Lower leg skin (tissue), 4 donors: ENCODE data around the gene ZCCHC10. TPM values are rescaled to one million over a fixed set of nuclear protein-coding genes. Genes with fewer than 3 reads are reported as not detected.

Experiments used
- DNase-seq, 2 donors: peaks; one replicate each; pipeline ENCODE4 v3.0.0-alpha.2; 2019; ENCODE audit warnings: low spot score in 2 of 2
- H3K4me3 ChIP-seq: fragments of 200-600 bp; sonication (generic); 2 replicates; pipeline ENCODE4 v1.5.1; 2017; ENCODE audit warnings: mild to moderate bottlenecking, low read depth; ENCODE audit not compliant: poor library complexity, severe bottlenecking
- POLR2A ChIP-seq, 2 donors: fragments of 450-650 bp; IDR thresholded peaks; one replicate each; pipeline ENCODE4 v1.6.1; 2016 to 2017; ENCODE audit warnings: antibody characterized with exemption in 2 of 2, mild to moderate bottlenecking in 1 of 2, moderate library complexity in 1 of 2
- WGBS, 2 donors: methylation state at CpG; one replicate each; pipeline ENCODE4 v1.1.5; 2018; 5-methylcytosine and 5-hydroxymethylcytosine counted together
- intact Hi-C: fragments of 100-400 bp; cut with DNase I; formaldehyde crosslinking; loops from one replicate; pipeline ENCODE4 v1.15.0; 2023; ENCODE audit warnings: low total_unique reads
- total RNA-seq, 4 donors: library from RNA; depleted of rRNA; stranded (reverse); fragments of >200 nt; gene quantifications; one replicate each; pipeline ENCODE4 v1.1.0, GENCODE V29; 2016
- TF ChIP-seq, protein P1 (sequence below), 3 donors: fragments of 450-650 bp; IDR thresholded peaks; one replicate each; pipeline ENCODE4 v1.5.1; 2016; ENCODE audit warnings: antibody characterized with exemption in 3 of 3, mild to moderate bottlenecking in 3 of 3, moderate library complexity in 2 of 3

The ZCCHC10 gene
- total RNA-seq, 4 donors from 2014 or later = 5.9 to 11.9 (median 6.9) TPM

DNA sequence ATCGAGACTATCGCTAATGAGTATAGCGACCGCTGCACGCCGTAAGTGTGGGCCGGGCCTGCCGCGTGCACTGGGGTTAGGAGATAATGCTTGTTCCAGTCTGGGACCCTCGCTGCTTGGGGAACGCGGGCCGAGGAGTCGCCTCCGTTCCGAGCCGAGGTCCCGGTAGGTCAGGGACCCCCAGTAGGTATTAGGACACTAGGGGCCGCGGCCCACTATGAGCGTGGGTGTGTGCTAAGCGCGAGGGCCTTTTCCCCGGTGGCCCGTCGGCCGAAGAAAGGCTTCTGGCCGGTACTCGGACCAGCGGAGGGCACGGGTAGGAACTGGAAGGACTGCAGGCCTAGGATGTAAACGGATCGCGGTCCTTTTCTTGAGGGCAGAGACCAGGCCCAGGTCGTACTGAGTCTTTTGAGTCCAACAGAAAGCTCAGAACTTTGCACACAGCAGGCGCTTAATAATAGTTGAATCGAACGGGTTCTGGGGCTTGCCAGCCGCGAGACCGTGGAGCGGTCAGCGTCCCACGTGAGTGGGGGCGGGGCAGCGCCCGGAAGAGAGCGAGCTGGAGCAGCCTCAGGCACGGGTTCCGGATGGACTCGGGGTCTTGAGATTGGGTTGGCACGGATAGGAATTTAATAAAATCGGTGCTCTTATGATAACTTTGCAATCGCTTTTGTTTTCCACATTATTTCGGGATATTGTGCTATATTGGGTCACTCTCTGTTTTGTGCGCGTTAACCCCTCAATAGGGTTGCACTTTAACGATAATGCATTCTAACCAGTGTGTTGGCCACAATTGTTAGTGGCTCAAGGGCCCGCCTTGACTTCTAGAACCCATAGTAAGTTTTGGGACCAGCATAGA is 26.2 kb upstream of the ZCCHC10 start:
- intact Hi-C loops = no loop called here

DNA sequence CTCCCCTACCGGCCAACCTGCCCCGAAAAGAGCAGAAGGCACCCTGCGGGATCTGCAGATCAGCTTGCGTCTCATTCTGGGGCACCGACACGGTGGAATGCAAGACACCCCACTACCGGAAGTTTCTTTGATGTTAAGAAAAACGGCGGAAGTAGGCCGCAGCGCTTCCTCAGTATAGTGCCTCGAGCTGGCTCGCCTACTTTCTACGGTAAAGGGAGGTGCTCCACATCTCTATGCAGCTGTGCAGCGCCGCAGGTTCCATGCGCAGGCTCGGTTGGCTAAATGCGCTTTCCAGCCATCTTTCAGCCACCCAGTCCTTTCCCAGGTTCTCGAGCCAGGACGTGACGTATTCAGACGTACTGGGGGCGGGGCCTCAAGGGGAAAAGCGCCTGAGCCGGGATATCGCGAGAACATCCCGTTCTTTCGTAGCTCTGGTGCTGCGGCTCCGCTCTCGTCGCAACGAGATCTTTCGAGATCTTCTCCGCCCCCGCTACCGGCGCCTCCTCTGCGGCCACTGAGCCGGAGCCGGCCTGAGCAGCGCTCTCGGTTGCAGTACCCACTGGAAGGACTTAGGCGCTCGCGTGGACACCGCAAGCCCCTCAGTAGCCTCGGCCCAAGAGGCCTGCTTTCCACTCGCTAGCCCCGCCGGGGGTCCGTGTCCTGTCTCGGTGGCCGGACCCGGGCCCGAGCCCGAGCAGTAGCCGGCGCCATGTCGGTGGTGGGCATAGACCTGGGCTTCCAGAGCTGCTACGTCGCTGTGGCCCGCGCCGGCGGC is 25.4 kb upstream of the ZCCHC10 start, which contains the start of gene HSPA4:
TSS of gene HSPA4 (plus strand) at position 472 of the 775 bp plus-strand sequence. CDS start at position 710, 238 bp downstream.
- intact Hi-C loops = no loop called here
- peak within 1 kb of the TSS; percentile 93 for H3K4me3 ChIP-seq
- peak in 1 of 2 donors; percentile 33 for TF ChIP-seq POLR2A (IDR thresholded peaks at IDR 0.05)
- TF ChIP-seq, protein P1, sequence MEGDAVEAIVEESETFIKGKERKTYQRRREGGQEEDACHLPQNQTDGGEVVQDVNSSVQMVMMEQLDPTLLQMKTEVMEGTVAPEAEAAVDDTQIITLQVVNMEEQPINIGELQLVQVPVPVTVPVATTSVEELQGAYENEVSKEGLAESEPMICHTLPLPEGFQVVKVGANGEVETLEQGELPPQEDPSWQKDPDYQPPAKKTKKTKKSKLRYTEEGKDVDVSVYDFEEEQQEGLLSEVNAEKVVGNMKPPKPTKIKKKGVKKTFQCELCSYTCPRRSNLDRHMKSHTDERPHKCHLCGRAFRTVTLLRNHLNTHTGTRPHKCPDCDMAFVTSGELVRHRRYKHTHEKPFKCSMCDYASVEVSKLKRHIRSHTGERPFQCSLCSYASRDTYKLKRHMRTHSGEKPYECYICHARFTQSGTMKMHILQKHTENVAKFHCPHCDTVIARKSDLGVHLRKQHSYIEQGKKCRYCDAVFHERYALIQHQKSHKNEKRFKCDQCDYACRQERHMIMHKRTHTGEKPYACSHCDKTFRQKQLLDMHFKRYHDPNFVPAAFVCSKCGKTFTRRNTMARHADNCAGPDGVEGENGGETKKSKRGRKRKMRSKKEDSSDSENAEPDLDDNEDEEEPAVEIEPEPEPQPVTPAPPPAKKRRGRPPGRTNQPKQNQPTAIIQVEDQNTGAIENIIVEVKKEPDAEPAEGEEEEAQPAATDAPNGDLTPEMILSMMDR (IDR thresholded peaks at IDR 0.05) = no peak
- 1% methylated on average over 38 to 65 of the region's 68 CpGs for WGBS, 2 donors
- DNase-seq = peak; percentile 98 to 100

More for the DNA sequence above, 26.2 kb upstream of the ZCCHC10 start:
- 3 to 4% methylated on average over 30 to 53 of the region's 59 CpGs for WGBS, 2 donors
- peak; percentile 42 to 91 for DNase-seq
- TF ChIP-seq, protein P1 (IDR thresholded peaks at IDR 0.05) = no peak
- TF ChIP-seq POLR2A (IDR thresholded peaks at IDR 0.05) = no peak
- H3K4me3 ChIP-seq = peak overlapping the region; percentile 93

- TF ChIP-seq, protein P1 (IDR thresholded peaks at IDR 0.05) = no peak
- TF ChIP-seq POLR2A (IDR thresholded peaks at IDR 0.05) = no peak
- peak overlapping the region; percentile 46 for H3K4me3 ChIP-seq
- intact Hi-C loops = no loop called here
- WGBS, 2 donors = 2% methylated on average over 10 to 15 of the region's 15 CpGs
- DNase-seq = peak in 1 of 2 donors; percentile 18
Observed at GRCh38 chr5:133051061-133051541, 24.8 kb upstream of the ZCCHC10 start.

DNA sequence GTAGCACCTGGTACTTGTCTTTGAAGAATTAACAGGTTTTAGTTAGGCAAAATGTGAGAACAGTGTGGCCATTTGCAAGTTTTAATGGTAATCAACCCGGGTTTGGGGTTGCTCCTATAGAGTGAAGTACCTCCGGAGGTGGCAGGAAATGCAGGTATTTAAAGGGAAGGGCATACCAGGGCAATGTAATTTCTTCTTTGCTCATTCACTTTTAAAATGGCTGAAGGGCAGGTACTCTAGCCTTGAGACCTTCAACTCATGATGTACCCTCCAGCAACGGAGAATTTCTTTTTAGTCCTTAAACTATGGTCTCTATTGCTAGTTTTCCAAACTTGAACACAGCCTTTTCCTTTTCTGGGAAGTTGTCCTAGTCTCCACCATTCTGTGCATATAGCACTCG is 24.2 kb upstream of the ZCCHC10 start:
- intact Hi-C loops = no loop called here
- no peak overlapping the region for H3K4me3 ChIP-seq
- TF ChIP-seq, protein P1 (IDR thresholded peaks at IDR 0.05) = no peak
- TF ChIP-seq POLR2A (IDR thresholded peaks at IDR 0.05) = no peak
- no peak for DNase-seq
- WGBS, 2 donors = 38 to 44% methylated on average over 4 of the region's 4 CpGs

GRCh38 chr5:133049726-133050048 is 23.3 kb upstream of the ZCCHC10 start:
- 52 to 55% methylated on average over 1 of the region's 1 CpG for WGBS, 2 donors
- intact Hi-C loops = no loop called here
- DNase-seq = no peak
- no peak overlapping the region for H3K4me3 ChIP-seq
- TF ChIP-seq, protein P1 (IDR thresholded peaks at IDR 0.05) = peak in 1 of 3 donors; percentile 54
- TF ChIP-seq POLR2A (IDR thresholded peaks at IDR 0.05) = no peak
